ENCODE data around the gene RAD52.

Gene RAD52

DNA sequence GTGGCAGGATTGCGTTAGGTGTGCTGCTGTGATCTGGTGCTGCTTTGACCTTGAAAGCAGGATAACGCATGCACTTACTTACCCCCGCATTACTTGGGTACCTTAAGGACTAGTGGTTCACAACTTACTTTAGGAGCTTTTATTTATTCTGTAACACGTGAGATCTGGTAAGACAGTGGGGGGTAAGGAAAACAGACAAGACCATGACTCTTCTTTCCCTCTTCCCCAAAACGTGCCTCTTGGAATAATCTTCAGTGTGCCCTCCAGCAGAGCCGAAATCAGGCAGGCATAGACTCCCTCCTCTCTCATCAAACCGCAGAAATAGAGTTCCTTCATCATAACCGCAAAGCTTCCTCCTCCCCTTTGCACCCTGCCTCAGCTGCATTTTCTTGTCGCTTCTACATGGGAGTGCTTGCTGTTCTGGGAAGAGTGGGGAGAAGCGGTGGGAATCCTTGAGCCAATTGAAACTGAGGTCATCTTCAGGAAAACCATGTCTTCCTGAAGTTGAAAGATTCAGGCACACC, 43.4 kb downstream of the RAD52 start:
- H3K27me3 ChIP-seq (ENCODE audit: control insufficient read depth in 1 of 2, insufficient read depth in 2 of 2, low read length in 2 of 2), result no peaks in the 10 kb centered on the region
- H3K4me1 ChIP-seq (ENCODE audit: control insufficient read depth in 1 of 2, insufficient read depth in 2 of 2, low read length in 2 of 2), result no peaks in the 10 kb centered on the region
- H3K9ac ChIP-seq (ENCODE audit: low read depth in 1 of 2, low read length in 2 of 2), result no peak overlapping the region
- H3K27ac ChIP-seq (ENCODE audit: low read depth, low read length), result no peak overlapping the region
- no peaks in the 10 kb centered on the region for H3K9me3 ChIP-seq (ENCODE audit: control insufficient read depth in 1 of 2, low read length in 2 of 2)
- H3K4me3 ChIP-seq (ENCODE audit: low read depth in 1 of 2, low read length in 2 of 2), result no peak overlapping the region
- peaks cover 39 to 90% of the 10 kb centered on the region in 2 donors for H3K36me3 ChIP-seq (ENCODE audit: control insufficient read depth in 1 of 2, insufficient read depth in 2 of 2, low read length in 2 of 2)

DNA sequence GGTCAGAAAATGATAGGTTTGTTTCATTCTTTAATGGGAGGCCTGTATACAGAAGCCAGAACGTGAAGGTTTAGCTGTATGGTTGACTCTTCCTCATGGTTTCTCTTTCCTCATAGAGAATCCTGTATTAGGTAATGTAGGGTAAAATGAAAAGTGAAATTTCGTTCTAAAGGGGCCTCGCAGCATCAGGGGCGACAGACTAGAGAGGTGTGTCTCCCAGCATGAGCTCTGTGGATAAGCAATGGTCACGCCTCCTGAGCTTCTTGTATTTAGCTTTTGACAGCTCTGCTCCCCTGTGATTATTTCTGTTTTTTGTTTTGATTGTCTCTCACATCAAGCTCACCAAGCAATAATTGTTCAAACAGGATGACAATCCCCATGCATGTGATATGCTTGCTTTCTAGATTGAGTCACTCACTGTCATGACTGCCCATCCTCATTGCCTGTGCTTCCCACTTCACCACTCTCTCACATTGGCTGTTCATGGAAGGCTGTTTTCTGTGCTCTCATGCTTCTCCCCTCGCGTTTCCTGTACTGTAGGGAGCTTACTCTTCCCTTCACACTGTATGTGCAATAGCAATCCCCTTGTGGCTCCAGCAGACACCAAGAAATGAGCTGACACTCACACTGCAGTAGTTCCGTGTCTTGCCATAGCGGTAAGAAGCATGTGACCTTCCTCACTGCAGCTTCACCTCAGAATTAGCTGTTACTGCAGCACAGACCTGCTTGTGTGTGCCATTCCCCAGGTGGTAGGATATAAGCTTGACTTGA, 44.0 kb downstream of the RAD52 start:
- H3K27me3 ChIP-seq (ENCODE audit: control insufficient read depth in 1 of 2, insufficient read depth in 2 of 2, low read length in 2 of 2), result no peaks in the 10 kb centered on the region
- H3K27ac ChIP-seq (ENCODE audit: low read depth, low read length), result no peak overlapping the region
- H3K9me3 ChIP-seq (ENCODE audit: control insufficient read depth in 1 of 2, low read length in 2 of 2), result no peaks in the 10 kb centered on the region
- H3K4me1 ChIP-seq (ENCODE audit: control insufficient read depth in 1 of 2, insufficient read depth in 2 of 2, low read length in 2 of 2), result no peaks in the 10 kb centered on the region
- H3K36me3 ChIP-seq (ENCODE audit: control insufficient read depth in 1 of 2, insufficient read depth in 2 of 2, low read length in 2 of 2), result peaks cover 44 to 91% of the 10 kb centered on the region in 2 donors
- no peak overlapping the region for H3K9ac ChIP-seq (ENCODE audit: low read depth in 1 of 2, low read length in 2 of 2)
- H3K4me3 ChIP-seq (ENCODE audit: low read depth in 1 of 2, low read length in 2 of 2), result no peak overlapping the region

DNA sequence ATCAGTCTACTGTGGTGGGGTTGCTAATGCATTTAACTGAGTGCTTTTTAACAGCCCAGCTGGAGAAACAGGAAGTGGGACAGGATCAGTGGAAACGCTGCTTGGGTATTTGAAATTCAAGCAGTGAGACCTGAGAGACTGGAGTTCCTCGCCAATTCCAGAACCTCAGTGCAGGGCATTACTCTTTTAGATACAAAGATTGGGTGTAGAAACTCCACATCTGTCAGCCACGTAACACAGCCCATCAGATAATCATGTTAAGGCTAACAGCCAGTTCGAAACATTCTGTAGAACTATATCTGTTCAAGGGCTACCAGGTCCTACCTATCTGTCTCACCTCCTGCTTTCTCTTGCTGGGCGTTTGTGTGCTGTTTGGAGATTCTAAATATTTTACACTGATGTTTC, 45.5 kb downstream of the RAD52 start:
- Histone ChIP-seq H3K36me3 (ENCODE audit: control insufficient read depth in 1 of 2, insufficient read depth in 2 of 2, low read length in 2 of 2) (peaks cover 45 to 89% of the 10 kb centered on the region in 2 donors), H3K9ac (ENCODE audit: low read depth in 1 of 2, low read length in 2 of 2) (no peak overlapping the region)

DNA sequence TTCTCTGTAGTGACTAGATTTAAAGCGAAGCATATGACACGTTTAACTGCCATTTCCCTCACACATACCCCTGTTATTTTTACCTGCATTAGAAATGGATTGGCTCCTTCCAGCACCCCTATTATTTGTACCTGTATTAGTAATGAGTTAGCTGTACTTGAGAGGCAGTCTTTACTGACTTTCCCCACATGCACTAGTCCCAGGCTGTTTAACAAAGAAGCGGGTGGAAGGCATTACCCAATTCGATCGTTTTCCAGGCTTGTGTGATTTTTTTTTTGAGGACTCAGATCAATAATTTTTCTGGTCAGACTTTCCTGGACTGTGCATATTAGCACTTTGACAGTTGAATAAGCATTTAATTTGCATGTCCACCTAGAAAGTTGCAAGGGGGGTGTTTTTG, 46.4 kb downstream of the RAD52 start:
- H3K4me3 ChIP-seq (ENCODE audit: low read depth in 1 of 2, low read length in 2 of 2), result no peak overlapping the region
- H3K36me3 ChIP-seq (ENCODE audit: control insufficient read depth in 1 of 2, insufficient read depth in 2 of 2, low read length in 2 of 2), result peaks cover 35 to 80% of the 10 kb centered on the region in 2 donors
- H3K4me1 ChIP-seq (ENCODE audit: control insufficient read depth in 1 of 2, insufficient read depth in 2 of 2, low read length in 2 of 2), result no peaks in the 10 kb centered on the region
- H3K9me3 ChIP-seq (ENCODE audit: control insufficient read depth in 1 of 2, low read length in 2 of 2), result no peaks in the 10 kb centered on the region
- H3K27ac ChIP-seq (ENCODE audit: low read depth, low read length), result no peak overlapping the region
- no peaks in the 10 kb centered on the region for H3K27me3 ChIP-seq (ENCODE audit: control insufficient read depth in 1 of 2, insufficient read depth in 2 of 2, low read length in 2 of 2)
- no peak overlapping the region for H3K9ac ChIP-seq (ENCODE audit: low read depth in 1 of 2, low read length in 2 of 2)

More for the DNA sequence above, 45.5 kb downstream of the RAD52 start:
- Histone ChIP-seq H3K27me3 (ENCODE audit: control insufficient read depth in 1 of 2, insufficient read depth in 2 of 2, low read length in 2 of 2) (no peaks in the 10 kb centered on the region), H3K9me3 (ENCODE audit: control insufficient read depth in 1 of 2, low read length in 2 of 2) (no peaks in the 10 kb centered on the region), H3K27ac (ENCODE audit: low read depth, low read length) (no peak overlapping the region), H3K4me3 (ENCODE audit: low read depth in 1 of 2, low read length in 2 of 2) (no peak overlapping the region), H3K4me1 (ENCODE audit: control insufficient read depth in 1 of 2, insufficient read depth in 2 of 2, low read length in 2 of 2) (no peaks in the 10 kb centered on the region)

DNA sequence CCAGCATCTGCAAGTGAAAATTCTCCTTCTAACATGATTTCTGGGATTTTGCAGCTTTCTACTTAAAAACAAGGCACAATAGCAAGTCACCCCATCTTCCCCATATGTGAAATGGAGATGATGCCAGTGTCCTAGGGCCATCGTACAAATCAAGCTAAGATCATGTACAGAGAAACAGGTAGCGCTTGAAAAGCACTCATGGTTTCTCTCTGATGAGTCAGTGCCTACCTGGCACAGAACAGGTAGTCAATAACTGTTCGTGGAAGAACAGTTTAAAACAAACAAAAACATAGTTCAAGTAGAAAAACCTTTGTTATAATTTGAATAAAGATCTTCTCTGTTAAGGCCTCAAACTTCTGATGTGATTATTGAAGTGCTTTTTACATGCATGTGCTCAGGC, 46.9 kb downstream of the RAD52 start:
- Histone ChIP-seq H3K36me3 (ENCODE audit: control insufficient read depth in 1 of 2, insufficient read depth in 2 of 2, low read length in 2 of 2) (peaks cover 31 to 80% of the 10 kb centered on the region in 2 donors), H3K4me3 (ENCODE audit: low read depth in 1 of 2, low read length in 2 of 2) (no peak overlapping the region), H3K27me3 (ENCODE audit: control insufficient read depth in 1 of 2, insufficient read depth in 2 of 2, low read length in 2 of 2) (no peaks in the 10 kb centered on the region), H3K4me1 (ENCODE audit: control insufficient read depth in 1 of 2, insufficient read depth in 2 of 2, low read length in 2 of 2) (no peaks in the 10 kb centered on the region), H3K27ac (ENCODE audit: low read depth, low read length) (no peak overlapping the region), H3K9me3 (ENCODE audit: control insufficient read depth in 1 of 2, low read length in 2 of 2) (no peaks in the 10 kb centered on the region), H3K9ac (ENCODE audit: low read depth in 1 of 2, low read length in 2 of 2) (no peak overlapping the region)

DNA sequence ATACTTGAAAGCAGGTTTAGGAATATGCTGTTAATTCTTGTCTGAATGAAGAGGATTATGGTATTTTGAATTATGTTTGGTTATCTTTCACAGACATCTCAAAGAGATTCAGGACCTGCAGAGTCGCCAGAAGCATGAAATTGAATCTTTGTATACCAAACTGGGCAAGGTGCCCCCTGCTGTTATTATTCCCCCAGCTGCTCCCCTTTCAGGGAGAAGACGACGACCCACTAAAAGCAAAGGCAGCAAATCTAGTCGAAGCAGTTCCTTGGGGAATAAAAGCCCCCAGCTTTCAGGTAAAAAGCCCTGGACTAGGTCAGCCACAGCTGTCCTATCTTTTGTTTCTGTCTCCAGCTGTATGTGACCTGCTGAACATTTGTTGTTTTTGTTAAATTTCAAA, 52.1 kb downstream of the RAD52 start:
- no peak overlapping the region for H3K4me3 ChIP-seq (ENCODE audit: low read depth in 1 of 2, low read length in 2 of 2)
- no peak overlapping the region for H3K9ac ChIP-seq (ENCODE audit: low read depth in 1 of 2, low read length in 2 of 2)

DNA sequence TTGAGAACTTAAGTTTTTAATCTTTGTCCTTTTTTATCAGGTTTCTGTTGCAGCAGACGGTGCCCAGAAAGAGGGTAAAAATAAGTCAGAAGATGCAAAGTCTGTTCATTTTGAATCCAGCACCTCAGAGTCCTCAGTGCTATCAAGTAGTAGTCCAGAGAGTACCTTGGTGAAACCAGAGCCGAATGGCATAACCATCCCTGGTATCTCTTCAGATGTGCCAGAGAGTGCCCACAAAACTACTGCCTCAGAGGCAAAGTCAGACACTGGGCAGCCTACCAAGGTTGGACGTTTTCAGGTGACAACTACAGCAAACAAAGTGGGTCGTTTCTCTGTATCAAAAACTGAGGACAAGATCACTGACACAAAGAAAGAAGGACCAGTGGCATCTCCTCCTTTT, 53.5 kb downstream of the RAD52 start:
- Histone ChIP-seq H3K9me3 (ENCODE audit: control insufficient read depth in 1 of 2, low read length in 2 of 2) (no peaks in the 10 kb centered on the region), H3K27me3 (ENCODE audit: control insufficient read depth in 1 of 2, insufficient read depth in 2 of 2, low read length in 2 of 2) (no peaks in the 10 kb centered on the region), H3K9ac (ENCODE audit: low read depth in 1 of 2, low read length in 2 of 2) (no peak overlapping the region), H3K4me1 (ENCODE audit: control insufficient read depth in 1 of 2, insufficient read depth in 2 of 2, low read length in 2 of 2) (no peaks in the 10 kb centered on the region), H3K4me3 (ENCODE audit: low read depth in 1 of 2, low read length in 2 of 2) (no peak overlapping the region), H3K36me3 (ENCODE audit: control insufficient read depth in 1 of 2, insufficient read depth in 2 of 2, low read length in 2 of 2) (peaks cover 28 to 62% of the 10 kb centered on the region in 2 donors), H3K27ac (ENCODE audit: low read depth, low read length) (no peak overlapping the region)

More for the DNA sequence above, 52.1 kb downstream of the RAD52 start:
- H3K27ac ChIP-seq (ENCODE audit: low read depth, low read length), result no peak overlapping the region
- H3K4me1 ChIP-seq (ENCODE audit: control insufficient read depth in 1 of 2, insufficient read depth in 2 of 2, low read length in 2 of 2), result no peaks in the 10 kb centered on the region
- H3K36me3 ChIP-seq (ENCODE audit: control insufficient read depth in 1 of 2, insufficient read depth in 2 of 2, low read length in 2 of 2), result peaks cover 36 to 73% of the 10 kb centered on the region in 2 donors
- H3K27me3 ChIP-seq (ENCODE audit: control insufficient read depth in 1 of 2, insufficient read depth in 2 of 2, low read length in 2 of 2), result no peaks in the 10 kb centered on the region
- H3K9me3 ChIP-seq (ENCODE audit: control insufficient read depth in 1 of 2, low read length in 2 of 2), result no peaks in the 10 kb centered on the region

DNA sequence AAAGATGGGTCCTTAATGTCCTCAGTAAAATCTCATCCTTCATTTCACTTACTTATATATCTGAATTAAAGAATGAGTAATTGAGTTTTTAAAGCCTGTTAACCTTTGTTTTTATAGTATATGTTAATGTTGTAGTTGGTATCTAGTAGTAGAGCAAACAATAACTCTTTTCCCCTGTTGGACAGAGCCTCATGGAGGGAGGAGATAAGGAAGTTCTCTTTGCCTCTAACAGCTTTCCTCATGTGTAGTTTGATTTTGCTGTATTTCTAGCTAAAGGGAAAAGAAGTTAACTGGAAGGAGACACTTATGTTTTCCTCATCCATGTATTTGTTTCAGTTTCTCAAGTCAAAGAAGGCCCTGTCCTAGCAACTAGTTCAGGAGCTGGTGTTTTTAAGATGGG, 55.3 kb downstream of the RAD52 start:
- no peaks in the 10 kb centered on the region for H3K4me1 ChIP-seq (ENCODE audit: control insufficient read depth in 1 of 2, insufficient read depth in 2 of 2, low read length in 2 of 2)
- H3K4me3 ChIP-seq (ENCODE audit: low read depth in 1 of 2, low read length in 2 of 2), result no peak overlapping the region
- no peak overlapping the region for H3K9ac ChIP-seq (ENCODE audit: low read depth in 1 of 2, low read length in 2 of 2)
- H3K36me3 ChIP-seq (ENCODE audit: control insufficient read depth in 1 of 2, insufficient read depth in 2 of 2, low read length in 2 of 2), result peaks cover 22 to 58% of the 10 kb centered on the region in 2 donors
- no peaks in the 10 kb centered on the region for H3K9me3 ChIP-seq (ENCODE audit: control insufficient read depth in 1 of 2, low read length in 2 of 2)
- no peak overlapping the region for H3K27ac ChIP-seq (ENCODE audit: low read depth, low read length)
- H3K27me3 ChIP-seq (ENCODE audit: control insufficient read depth in 1 of 2, insufficient read depth in 2 of 2, low read length in 2 of 2), result no peaks in the 10 kb centered on the region

DNA sequence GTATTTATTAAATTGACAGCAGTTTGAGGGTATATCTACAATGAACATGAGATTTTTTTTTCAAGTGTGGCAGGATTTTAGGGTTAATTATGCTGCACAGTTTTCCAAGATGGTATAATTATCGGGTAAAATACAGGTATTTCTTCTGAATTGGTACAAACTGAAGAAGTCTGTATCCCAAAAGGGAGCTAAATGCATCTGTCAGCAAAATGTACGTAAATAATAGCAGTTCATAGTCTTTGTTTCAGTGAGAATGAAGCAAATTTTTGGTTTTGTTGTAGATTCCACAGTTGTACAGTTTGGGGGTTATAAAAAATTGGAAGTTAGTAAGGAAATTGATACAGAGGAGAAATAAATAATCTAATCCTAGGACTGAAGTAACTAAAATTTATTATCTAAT, 63.3 kb downstream of the RAD52 start:
- Histone ChIP-seq H3K27me3 (ENCODE audit: control insufficient read depth in 1 of 2, insufficient read depth in 2 of 2, low read length in 2 of 2) (no peaks in the 10 kb centered on the region), H3K36me3 (ENCODE audit: control insufficient read depth in 1 of 2, insufficient read depth in 2 of 2, low read length in 2 of 2) (peaks cover 51 to 93% of the 10 kb centered on the region in 2 donors), H3K4me1 (ENCODE audit: control insufficient read depth in 1 of 2, insufficient read depth in 2 of 2, low read length in 2 of 2) (no peaks in the 10 kb centered on the region), H3K9me3 (ENCODE audit: control insufficient read depth in 1 of 2, low read length in 2 of 2) (no peaks in the 10 kb centered on the region), H3K27ac (ENCODE audit: low read depth, low read length) (no peak overlapping the region), H3K4me3 (ENCODE audit: low read depth in 1 of 2, low read length in 2 of 2) (no peak overlapping the region), H3K9ac (ENCODE audit: low read depth in 1 of 2, low read length in 2 of 2) (no peak overlapping the region)

DNA sequence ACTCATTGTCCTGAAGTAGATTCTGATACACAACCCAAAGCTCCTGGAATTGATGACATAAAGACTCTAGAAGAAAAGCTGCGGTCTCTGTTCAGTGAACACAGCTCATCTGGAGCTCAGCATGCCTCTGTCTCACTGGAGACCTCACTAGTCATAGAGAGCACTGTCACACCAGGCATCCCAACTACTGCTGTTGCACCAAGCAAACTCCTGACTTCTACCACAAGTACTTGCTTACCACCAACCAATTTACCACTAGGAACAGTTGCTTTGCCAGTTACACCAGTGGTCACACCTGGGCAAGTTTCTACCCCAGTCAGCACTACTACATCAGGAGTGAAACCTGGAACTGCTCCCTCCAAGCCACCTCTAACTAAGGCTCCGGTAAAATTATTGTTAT, 63.8 kb downstream of the RAD52 start:
- no peaks in the 10 kb centered on the region for H3K9me3 ChIP-seq (ENCODE audit: control insufficient read depth in 1 of 2, low read length in 2 of 2)
- H3K9ac ChIP-seq (ENCODE audit: low read depth in 1 of 2, low read length in 2 of 2), result no peak overlapping the region
- no peaks in the 10 kb centered on the region for H3K27me3 ChIP-seq (ENCODE audit: control insufficient read depth in 1 of 2, insufficient read depth in 2 of 2, low read length in 2 of 2)
- H3K27ac ChIP-seq (ENCODE audit: low read depth, low read length), result no peak overlapping the region
- H3K4me1 ChIP-seq (ENCODE audit: control insufficient read depth in 1 of 2, insufficient read depth in 2 of 2, low read length in 2 of 2), result no peaks in the 10 kb centered on the region
- H3K4me3 ChIP-seq (ENCODE audit: low read depth in 1 of 2, low read length in 2 of 2), result no peak overlapping the region
- peaks cover 56 to 98% of the 10 kb centered on the region in 2 donors for H3K36me3 ChIP-seq (ENCODE audit: control insufficient read depth in 1 of 2, insufficient read depth in 2 of 2, low read length in 2 of 2)
